Stimulated activated CD4-positive, alpha-beta T cell treated with anti-CD3 and anti-CD28 coated beads, Interleukin-2, amount 100 ng/mL, for 48 hours (primary cell): ENCODE measurements around the gene SH2D4B.
A peak's percentile ranks its signal among the peaks of the same experiment; 100 is the strongest.

Source experiments
- DNase-seq, 2 donors: peaks; one replicate each; pipeline ENCODE4 v3.0.0-alpha.2; 2020

SH2D4B gene

DNA sequence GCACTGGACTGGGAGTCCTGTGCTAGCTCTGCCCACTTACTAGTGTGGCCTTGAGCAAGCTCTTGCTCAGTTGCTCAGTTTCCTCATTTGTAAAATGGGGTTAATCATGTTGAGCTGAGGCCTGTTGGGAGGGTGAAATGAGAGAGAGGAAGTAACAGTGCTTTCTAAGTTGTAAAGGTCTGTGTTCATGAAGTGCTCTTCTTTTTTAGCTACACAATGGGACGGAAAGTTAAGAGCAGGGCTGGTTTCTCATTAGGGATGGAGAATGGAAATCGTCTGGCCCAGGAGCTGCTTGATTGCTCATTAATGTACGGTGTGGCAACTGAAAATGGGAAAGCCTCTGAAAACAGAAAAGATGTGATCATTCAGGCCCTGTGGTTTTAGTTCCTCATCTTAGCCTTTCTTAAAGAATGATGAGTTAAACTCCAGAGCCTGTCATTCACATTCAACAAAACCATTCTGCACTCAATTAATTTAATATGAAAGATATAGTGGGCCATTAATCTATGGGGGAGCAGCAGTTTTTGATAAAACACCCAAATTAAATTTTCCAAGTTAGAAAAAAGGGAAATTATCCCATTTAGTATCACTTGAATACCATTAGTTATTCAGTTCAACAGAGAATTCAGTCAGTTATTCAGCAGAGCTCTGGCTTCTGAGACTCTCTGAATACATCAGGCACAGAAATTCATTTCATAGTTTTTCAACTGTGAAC, 60.5 kb downstream of the SH2D4B start:
- no peak for DNase-seq

- DNase-seq = no peak
These were observed 61.2 kb downstream of the SH2D4B start for GRCh38 chr10:80598951-80599350.

DNA sequence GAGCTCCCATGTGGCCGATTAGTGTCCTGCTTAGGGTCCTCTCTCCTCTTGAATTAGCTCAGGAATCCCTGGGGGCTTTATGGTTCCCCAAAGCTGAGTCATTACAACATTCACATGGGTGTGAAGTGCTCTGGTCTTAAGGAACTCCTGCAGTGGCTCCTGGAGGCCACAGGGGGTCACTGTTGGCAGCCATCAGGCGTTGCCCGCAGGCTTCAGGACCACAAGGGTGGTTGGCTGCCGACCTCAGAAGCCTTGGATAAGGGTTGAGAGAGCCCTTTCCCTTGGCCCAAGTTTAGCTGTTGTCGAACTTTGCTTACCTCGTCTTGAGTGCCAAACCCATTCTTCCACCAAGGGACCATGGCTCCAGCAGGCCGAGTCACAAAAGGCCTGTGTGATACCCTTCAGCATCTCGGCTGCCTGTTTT, 61.7 kb downstream of the SH2D4B start:
- peak; percentile 5 to 42 for DNase-seq

DNA sequence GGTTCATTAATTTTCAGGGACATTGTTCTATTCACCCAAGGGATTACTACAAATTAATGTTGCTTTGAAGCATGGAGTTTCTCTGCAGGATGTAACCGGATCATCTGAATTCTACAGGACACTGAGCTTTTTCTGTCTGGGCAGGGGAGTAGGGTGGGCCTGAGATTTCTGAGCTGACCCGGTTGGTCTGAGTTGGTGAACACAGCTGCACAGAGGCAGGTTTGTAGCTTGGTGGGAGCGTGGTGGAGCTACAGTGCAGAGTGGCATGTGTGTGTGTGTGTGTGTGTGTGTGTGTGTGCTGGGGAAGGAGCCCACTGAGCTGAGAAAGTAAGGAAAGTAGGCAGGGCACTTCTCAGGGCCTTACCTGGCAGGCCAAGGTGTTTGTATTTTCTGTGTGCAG, 62.6 kb downstream of the SH2D4B start:
- no peak for DNase-seq

- DNase-seq = no peak
These were observed 65.2 kb downstream of the SH2D4B start for GRCh38 chr10:80602881-80603280.

DNA sequence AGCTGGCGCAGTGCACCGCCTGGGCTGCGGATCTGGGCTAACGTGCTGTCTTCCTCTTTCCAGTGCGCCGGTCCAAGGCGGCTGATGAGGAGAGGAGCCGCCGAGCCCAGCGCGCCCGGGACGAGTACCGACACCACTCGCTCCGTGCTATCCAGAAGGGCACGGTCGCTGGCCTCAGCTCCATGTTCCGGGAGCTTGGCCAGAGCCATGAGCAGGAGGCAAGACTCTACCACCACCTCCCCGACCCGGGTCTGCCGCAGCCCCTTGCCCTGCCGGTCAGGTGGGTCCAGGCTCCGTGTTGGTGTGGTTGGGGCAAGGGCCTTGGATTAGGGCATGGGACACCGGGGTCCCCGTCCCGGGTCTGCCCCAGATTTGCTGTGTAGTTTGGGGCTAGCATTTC, 65.8 kb downstream of the SH2D4B start:
- no peak for DNase-seq

DNA sequence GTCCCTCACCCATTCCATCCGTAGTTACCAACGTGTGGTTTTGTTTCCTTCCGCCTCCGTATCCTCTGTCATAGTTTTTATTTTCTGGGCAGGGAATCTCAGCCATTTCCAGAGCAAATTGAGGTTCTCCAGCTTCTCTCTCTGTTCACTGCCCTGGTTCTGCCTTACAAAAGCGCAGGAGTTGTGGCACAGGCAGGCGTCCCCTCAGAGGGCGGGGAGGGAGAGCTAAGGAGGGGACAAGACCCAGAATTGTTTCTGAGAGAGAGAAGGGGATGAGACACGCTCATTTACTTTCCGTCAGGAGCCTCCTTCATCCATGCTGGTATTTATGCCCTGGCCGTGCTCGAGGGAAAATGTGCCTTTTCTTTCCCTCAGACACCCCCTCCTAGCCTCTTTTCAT, 71.0 kb downstream of the SH2D4B start:
- no peak for DNase-seq

GRCh38 chr10:80609331-80609730, 71.6 kb downstream of the SH2D4B start:
- DNase-seq = no peak

DNA sequence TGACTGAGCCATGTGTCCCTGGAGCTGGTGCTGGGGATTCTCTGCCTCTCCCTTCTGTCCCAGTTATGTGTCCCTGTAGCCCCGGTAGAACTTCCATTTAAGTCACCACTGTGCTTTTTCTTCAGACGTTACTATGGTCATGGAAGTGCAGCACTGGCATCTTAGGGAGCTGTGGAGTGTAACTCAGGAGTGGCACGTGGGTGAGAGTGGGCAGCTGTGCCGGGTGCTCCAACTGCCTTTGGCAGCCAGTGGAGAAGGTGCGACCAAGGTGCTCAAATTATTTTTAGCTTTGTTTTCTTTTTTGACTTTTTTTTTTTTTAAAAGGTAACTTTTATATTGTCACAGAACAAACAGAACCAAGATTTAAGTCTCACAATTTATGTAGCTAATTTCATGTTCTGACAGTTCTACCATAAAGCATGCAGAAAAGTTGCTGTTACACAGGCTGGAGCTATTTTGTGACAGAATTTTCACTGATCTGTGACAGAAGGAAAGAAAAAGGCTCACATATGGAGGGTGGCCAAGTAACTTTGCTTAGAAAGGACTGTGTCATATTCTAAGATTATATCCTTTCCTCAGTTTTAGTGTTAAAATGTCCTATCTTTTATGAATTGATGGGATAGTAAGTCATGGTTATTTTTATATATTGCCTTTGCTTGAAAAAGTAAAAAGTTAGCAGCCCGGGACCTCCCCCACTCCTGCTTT, 73.9 kb downstream of the SH2D4B start:
- no peak for DNase-seq

DNA sequence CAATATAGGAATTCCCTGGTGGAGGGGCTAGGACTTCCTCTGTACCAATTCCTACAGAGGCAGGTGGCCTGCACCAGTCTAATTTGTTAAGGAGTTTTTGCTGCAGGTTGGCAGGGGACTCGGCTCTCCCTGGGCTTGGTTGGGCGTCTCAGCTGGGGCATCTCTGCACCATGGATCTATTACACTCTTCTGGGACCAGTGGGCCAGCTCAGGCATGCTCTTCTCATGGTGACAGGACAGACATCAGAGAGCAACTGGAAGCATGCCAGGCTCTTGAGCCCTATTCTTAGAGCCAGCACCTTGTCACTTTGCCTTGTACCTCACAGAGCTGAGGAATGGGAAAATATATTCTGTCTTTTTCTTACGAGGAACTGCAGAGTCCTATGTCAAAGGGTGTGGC, 74.6 kb downstream of the SH2D4B start:
- DNase-seq = no peak

DNA sequence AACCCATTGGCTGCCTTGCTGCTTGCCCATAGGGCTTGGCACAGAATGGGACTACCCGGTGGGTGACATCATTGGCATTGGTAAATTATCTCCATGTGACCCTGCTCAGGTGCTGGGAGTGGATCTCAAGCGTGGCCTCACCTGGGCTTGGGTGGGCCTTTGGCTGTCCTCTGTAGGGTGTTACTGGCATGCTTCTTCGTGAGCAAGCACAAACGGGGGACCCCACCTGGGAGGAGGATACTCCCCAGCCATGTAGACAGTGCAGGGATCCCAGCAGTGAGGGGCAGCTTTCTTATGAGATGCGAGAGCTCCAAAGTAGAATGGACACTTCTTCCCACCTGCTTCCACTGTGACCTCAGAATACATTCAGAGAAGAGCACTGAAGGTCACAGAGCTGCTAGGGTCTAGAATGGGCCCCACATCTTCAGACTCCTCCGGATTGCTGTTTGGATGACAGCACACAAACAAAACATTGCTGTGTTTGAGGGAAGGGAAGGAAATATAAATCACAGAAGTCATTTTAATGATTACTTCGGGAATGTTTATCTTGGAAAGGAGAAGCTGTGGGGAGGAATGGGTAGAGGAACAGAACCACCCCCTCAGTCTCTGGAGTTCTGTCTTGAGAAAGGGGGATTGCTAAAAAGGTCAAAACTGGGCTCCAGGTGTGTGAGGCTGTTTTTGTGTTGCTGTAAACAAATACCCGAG, 75.9 kb downstream of the SH2D4B start:
- DNase-seq = no peak

DNA sequence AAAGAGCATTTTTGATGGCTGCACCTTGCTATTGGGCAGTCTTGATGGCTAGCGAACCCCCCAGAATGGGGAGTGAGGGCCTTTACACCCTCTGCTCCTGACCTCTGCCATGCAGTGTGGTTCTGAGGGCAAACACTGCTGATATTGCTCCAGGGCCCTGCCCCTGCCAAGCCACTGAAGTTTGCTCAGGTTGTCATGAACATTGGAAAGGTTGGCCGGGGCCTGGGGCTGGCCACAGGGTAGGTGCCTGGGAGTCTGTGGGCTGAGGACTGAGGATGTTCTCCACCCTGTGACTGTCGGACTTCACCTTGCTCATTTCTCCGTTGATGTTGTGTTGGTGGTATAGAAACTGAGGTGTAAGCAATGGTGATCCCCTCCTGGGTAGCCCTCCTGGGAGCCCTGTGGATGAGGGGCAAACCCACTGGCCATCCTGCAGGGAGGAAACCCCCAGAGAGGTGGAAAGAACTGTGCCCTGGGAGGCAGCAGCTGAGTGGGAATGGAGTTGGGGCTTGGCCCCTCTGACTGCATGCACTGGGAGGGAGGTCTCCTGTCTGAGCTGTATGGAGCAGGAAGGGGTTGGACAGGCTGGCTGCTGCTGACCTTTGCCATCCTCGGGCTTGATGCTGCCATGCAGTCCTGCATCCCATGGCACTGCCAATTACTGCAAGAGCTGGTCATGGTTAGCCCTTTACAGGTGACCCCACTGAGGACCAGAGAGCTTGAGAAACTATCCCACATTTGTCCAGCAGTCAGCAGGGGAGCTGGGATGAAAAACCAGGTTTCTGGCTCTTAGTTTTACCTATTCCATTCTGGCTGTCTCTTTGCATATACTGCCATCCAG, 77.1 kb downstream of the SH2D4B start:
- no peak for DNase-seq

DNA sequence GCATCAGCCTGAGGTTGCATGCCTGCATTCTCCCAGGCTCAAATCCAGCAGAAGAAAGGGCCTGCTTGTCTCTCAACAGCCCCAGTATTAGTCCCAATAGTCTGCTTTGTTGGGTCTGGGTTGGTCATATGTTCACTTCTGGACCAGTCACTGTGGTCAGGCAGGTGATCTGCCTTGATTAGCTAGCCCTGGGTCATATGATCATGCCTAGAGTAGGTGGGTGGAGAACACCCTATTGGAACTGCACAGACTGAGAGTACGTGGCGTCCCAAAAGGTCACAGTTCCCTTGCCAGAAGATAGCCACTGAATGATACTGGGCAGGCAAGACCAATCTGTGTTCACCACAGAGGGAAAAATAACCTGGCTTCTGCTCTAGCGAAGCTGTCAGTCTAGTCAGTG, 80.1 kb downstream of the SH2D4B start:
- DNase-seq = no peak

- no peak for DNase-seq
These were observed 81.3 kb downstream of the SH2D4B start for GRCh38 chr10:80619036-80619435.

GRCh38 chr10:80622153-80622552, 84.5 kb downstream of the SH2D4B start:
- no peak for DNase-seq

DNA sequence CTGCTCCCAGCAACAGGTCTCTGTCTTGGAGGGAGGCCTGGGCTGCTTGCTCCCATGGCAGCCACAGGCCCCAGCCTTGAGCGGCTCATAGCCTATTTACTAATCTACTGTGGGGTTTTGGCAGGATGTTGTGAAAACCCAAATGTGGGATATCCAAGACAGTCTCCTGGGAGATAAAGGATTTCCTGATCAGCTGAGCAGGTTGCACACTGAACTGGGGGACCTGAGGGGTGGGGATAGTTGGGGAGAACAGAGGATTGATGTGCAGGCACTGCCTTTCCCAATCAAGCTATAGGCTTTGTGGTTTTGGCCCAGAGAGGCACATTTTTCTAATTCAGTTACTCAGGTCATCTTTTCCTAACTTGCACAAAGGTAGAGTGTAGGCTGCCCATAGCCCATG, 92.6 kb downstream of the SH2D4B start:
- no peak for DNase-seq

- DNase-seq = no peak
These were observed 95.0 kb downstream of the SH2D4B start for GRCh38 chr10:80632742-80633141.

GRCh38 chr10:80633383-80633860, 95.7 kb downstream of the SH2D4B start:
- no peak for DNase-seq

GRCh38 chr10:80633910-80634309, 96.2 kb downstream of the SH2D4B start:
- DNase-seq = no peak

- DNase-seq = no peak
These were observed 105.0 kb downstream of the SH2D4B start for GRCh38 chr10:80642661-80643060.

DNA sequence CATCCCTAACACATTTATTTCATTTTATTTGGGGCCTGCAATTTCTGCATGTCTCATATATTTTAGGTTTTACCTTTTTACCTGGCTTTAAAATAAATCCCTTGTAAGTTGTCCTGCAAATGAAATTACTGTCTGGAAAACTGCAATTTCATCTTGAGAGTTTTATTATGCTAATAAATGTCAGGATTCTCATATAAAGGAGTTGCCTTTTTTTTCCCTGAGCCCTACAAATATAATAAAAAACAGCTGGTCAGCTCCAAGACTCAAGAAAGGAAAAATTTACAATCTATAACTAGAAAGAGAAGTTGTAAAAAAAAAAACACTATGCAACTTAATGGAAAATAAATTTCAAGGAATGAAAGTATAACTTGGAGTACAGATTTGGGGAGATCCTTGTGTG, 108.7 kb downstream of the SH2D4B start:
- DNase-seq = no peak

DNA sequence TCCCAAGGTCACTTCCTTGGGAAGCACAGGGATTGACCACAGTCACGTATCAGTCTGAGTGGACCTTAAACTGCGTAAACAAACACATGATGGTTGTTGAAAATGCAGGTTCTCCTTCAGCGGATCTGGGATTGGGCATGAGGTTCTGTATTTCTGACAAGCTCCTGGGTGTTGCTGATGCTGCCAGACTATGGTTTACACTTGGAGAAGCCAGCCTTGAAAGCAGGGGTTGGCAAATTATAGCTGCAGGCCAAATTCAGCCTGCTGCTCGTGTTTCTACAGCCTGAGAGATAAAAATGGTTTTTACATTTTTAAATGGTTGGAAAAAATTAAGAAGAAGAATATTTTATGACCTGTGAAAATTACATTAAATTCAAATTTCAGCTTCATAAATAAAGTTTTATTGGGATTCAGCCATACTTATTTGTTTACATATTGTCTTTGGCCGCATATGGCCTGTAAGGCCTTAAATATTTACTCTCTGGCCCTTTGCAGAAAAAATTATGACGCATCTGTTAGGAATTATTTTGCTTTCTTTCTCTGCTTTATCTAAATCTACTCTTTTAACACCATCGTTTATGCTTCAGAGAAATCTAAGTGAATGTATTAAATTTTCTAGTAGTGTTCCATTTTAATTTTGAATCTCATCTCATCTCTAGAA, 109.6 kb downstream of the SH2D4B start:
- no peak for DNase-seq
